ENCODE data around the gene TSC22D3.

The TSC22D3 gene

DNA sequence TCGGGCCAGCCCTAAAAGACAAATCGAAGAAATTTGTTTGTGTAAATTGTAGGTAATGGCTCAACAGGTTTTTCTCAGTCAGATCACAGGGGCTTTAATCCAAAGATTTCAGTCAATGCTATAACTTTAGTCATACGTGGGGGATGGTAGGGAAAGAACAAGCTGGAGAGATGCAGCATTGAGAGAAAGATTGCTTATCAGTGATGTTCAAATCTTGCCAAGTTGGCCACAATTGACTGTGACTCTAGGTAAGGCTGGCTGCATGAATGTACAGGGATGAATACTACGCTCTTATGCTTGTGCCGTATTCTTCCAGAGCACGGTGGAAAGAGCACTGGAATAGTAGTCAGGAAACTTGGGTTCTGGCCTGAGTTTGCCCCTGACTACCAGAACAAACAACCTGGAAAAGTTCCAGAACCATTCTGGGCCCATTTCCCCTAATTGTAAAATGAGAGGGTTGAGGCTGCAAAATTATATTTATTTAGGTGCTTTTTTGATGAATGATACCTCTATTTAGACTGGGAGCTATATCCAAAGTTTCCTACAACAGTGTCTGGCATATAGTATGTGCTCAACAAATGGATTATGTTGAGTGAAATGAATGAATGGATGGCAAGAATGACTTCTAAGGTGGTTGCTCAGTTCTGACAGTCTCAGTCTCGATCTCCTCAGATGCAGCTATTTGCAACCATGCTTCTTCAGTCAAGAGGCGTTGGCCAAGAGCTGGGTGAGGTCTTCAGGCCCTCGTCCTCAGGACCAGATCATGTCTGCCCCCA lies 44.4 kb downstream of the TSC22D3 start:
- no peak for DNase-seq (ENCODE audit: low read depth in 2 of 2)

DNA sequence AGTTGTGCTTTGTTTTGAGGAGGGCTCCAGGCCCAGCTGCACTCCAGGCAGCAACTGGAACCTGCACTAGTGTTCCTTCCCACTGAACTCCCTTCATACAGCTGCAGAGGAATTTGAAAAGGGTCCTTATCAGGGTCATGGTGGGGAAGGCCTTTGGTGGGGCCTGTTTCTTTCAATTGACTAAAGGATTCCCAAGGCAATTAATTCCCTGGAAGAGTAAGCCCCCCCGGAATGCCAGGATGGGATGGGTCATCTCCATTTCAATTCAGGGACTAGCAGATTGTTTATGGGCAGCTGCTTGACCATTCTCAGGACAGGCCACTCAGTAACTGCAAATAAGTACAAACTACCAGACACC lies 45.3 kb downstream of the TSC22D3 start:
- no peak for DNase-seq (ENCODE audit: low read depth in 2 of 2)

DNA sequence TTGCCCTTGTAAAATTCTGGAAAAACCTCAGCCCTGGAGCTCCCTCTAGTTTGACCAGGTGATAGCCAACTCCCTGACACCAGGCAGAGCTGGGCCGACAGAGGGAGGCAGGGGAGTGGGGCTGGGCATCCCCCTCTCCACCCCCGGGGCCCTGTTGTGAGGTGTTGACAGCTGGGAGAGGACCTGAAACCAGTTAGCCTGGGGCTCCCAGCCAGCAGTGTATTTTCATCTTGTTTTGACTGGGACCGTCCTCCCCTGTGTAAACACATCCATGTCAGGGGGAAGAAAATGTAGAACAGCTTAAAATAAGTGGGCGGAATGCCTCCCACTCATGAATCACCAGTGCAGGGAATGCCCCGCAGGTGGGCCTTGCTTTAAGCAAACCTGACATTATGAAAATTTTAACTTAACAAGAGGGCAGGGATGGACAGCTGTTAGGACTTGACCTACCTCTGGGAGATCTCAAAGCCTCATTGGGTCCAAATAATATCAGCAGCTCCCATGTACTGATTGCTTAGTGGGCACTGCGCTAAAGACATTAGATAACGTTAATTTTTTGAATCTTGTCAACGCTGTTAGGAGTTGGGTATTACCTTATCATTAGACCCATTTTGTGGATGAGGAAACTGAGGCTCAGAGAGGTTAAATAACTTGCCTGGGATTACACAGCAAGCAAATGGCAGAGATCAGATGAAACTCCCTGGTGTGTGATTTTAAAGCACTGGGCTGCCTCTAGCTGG lies 45.9 kb downstream of the TSC22D3 start:
- DNase-seq (ENCODE audit: low read depth in 2 of 2) = no peak

DNA sequence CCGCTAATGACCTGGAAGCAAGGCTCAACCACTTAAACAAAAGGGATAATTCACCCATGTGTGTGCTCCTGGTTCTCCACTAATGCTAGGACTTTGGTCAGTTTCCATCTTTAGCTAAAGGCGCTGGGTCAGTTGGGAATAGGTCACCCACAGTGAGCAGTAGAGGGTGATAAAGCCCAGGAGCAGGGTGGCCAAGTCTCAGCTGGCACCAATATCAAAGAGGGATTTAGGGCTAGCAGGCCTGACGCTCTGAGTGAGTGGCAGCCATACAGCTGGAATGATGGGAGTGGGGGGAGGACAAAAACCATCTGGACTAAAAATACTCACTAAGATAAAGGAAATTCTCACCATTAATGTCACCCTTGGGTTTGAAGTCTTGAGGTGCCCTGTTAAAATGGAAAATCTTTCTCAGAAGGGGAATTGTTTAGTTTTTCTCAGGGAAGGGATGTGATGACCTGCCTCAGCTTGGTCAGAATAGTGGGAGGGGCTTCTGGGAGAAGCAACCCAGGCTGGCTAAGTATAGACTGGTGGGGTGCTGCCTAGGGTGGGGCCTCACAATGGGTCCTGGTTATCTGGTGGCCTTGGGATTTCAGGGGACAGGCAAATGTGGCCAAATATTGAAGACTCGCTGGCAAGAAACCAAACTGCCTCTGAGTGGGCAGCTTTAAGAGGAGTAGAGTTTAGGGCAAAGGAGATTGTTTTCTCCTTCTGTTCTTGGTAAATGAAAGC lies 47.1 kb downstream of the TSC22D3 start:
- no peak for DNase-seq (ENCODE audit: low read depth in 2 of 2)

DNA sequence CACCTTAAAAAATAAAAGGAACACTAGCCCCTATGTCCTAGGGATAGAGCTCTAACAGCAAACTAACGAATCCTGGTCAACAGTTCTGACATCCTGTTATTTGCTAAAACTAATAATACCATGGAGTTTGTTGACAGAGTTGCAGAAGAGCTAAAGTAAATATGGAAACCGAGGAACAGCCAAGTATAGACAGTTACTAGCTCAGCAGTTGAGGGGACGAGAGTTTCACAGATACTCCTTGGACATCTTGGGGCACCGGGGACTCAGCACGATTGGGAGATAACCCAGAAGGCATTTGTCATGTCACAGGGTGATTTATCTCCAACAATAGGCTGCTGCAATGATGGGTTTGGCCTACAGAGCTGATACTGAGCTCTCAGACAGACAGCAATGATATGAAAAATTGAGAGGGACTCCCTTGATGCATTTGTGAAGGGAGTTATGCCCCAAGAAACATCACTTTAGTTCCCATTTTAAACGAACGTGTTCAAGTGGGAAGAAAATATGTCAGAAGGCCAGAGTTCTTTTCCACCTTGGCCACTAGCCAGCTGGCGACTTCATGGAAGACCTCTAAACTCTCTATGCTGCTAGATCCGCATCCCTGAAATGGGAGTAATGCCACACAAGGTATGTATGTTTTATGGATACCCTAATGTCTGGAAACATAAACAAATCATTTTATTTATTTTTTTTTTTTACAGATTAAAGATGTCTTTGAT lies 48.6 kb downstream of the TSC22D3 start:
- no peak for DNase-seq (ENCODE audit: low read depth in 2 of 2)

DNA sequence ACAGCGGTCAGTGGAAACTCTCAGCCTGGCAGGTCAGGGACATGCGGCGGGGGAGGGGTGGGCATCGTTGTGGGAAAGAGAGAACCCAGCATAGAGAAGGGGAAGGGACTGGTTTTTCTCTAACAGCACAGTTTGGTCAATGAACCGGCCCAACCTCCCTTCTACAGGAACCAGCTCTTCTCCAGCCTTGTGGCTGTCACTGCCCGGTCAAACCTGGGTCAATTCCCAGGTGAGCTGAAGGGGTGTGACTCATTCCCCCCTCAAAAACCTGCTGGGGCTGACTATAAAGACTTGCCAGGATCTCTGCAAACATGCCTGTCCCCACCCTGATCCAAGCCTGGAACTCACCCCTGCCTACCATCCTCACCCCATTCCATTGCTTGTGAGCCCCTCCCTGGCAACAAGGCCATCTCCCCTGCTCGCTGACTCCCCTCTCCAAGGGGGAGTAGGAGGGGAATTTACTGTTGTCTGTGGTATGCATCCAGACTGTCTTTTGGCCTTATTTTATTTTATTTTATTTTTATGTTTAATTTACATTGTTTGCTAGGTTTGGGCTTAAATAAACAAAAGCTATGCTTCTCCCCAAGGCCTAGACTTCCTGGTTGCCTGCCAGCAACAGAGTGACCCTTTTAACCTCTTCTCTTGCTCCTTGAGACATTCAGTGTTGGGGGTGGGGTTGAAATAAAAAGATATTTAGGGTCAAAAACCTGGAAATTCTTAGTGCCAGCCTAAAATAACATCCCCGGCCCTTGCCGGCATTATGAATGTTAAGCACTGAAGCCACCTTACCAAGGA lies 49.6 kb downstream of the TSC22D3 start:
- DNase-seq (ENCODE audit: low read depth in 2 of 2) = no peak

DNA sequence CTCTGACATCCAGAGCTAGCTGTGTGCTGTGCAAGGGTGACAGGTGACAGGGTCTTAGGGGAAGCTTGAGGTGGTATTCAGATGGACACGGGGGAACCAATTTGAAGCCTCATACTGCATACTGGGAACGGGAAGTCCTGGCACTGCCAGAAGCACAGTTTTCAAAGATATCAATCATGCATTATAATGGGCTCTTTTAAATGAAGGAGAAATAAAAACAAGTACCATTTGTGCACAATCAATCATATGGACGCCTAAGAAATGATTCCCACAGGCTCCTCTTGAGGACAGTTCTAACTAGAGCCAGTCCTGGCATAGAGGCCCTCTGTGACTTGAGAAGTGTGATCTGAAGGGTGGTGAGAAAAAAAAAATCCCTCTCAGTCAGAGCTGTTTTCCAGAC lies 50.9 kb downstream of the TSC22D3 start:
- no peak for DNase-seq (ENCODE audit: low read depth in 2 of 2)

DNA sequence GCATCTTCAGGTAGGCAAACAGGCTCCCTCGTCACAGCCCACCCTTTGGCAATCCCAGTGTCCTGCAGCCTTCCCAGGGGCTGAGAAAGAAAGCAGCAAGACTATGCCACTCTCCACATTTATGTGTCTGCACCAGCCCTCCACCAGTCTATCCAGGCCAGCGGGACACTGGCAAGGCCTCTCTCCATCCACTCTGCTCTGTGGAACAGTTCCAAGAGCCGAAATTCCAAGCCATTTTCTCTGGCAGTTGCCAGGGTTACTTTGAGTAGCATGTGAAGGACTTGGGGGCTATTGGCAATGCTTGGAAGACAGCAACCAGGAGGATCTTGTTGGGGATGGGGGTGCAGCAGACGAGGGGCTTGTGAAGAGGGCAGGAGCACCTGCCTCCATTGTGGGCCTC lies 52.1 kb downstream of the TSC22D3 start:
- no peak for DNase-seq (ENCODE audit: low read depth in 2 of 2)

DNA sequence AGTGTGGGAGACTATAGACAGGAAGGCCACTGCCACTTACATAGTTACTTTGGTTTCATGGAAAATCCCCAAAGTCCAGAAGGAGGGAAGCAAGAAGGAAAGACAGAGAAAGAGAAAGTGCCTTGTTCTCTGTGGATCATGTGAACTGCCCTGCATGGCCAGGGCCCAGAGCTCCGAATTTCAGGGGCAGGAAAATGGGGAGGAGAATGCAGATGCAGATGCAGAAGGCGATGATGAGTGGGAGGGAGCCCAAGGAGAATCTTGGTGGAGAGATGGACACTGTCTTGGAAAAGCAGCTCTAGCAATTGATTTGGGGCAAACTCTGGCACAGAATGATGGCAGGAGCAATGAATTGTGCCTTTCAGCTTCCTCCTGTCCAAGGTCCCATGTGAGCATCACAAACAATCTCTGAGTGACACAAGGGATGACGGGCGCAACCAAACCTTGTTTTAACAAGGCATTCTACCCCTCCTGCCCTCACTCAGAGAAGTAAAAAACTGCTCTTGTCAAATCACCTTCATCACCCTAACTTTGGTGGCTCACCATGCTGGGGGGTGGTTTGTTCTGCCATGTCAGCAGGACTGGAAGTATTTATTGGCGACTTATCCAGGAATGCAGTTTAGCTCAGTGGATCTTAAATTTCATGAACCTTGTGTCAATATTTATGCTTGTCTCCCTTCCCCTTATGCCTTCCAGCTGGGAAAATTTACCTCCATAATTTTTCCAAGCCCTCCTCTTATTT lies 53.5 kb downstream of the TSC22D3 start:
- DNase-seq (ENCODE audit: low read depth in 2 of 2) = no peak

DNA sequence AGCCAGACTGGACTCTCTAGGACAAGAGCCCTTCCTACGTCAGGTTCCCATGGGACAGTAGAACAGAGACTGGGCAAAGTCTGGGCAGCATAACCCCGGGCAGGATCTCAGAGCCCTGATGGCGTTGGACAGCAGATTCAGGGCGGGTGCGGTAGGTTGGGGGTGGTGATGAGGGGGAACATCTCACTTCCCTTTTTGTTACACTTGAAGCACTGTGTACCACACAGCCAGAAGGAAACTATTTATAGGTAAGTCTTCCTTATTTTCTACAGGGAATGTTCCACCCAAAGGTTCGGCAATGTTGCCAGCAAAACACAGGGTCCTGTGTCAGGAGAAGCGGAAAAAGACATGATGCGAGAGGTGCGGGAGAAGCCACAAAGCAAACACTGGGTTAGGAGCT lies 54.3 kb downstream of the TSC22D3 start:
- no peak for DNase-seq (ENCODE audit: low read depth in 2 of 2)

DNA sequence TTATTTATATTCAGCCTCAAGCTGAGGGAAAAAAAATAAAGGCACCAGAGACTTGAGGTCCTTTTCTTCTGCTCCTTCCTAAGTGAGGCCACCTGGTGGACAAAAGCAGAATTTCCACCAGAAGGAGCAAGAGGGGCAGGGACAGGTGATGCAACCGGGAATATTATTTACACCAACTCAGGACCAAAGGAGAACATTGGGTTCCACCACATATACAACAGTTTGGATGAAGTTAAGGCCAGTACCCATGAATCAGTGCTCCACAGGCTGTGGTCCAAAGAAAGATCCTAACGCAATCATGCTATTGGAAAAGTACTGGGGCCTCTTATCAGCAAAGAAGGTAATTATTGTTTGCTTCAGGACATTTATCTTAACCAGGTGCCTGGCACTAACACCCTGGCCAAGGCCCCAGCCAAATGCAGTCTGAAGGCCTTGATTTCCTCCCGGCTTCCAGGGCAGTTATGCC lies 57.4 kb downstream of the TSC22D3 start:
- DNase-seq (ENCODE audit: low read depth in 2 of 2) = peak; percentile 44 to 62

DNA sequence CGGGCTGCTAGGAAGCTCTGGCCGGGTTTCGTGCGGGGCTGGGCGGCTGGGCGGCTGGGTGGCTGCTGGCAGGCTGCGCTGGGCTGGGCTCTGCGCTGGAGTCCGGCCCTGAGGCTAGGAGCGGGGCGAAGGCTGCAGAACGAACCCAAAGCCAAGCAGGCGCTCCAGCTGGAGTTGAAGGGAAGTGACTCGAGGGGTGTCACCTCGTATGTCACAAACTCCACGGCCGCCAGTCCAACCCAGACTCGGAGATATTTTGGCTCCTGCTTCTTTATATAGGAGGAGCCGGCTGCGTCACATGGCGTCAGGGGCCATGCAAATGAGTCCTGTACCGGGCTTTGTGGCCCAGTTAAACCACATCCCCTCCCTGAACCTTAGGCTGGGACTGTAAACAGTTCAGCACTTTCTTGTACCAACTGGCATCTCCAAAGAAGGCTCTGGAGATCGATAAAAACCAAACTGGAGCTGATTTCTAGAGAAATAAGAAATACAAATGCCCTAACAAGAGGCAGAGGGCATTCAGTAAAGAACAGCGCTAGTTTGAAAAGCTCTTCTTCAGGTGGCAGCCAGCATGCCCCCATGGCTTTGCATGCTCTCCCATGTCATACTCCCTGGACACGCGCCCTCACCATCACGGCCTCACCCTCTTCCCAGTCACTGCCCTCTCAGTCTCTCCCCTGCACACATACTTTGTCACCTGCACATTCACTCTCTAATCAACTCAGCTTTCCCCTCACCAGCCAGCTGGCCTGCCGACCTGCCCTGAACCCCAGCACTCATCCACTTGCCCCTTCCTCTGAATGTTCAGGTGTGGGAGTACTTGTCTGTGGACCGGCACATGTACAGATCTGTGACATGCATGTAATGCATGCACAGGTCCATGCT lies 58.5 kb downstream of the TSC22D3 start:
- peak; percentile 70 to 77 for DNase-seq (ENCODE audit: low read depth in 2 of 2)

DNA sequence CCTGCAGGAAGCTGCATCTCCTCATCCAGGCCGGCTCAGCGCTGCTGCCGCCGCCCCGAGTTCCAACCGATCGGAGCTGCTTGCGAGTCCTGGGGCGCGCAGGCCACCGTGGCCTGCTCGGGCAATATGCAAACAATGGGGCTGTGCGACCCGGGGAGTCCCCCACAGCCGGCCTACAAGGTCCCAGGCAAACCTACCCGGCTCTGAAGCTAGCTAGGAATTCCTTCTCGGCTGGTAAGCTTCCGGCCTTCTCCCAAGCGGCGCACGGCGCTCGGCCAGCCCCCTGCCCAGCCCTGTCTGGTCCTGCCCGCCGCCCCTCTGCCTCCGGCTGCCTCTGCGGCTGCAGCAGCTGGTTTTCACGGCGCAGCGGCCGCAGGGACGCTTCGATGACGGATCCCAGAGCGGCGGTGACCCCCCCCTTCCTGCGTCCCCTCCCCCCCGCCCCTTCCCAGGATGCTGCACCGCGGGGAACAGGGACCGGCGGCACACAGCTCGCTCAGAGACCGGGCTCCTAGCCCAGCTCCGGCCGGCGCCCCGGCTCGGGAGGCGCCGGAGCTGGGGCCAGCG lies 59.4 kb downstream of the TSC22D3 start:
- no peak for DNase-seq (ENCODE audit: low read depth in 2 of 2)

DNA sequence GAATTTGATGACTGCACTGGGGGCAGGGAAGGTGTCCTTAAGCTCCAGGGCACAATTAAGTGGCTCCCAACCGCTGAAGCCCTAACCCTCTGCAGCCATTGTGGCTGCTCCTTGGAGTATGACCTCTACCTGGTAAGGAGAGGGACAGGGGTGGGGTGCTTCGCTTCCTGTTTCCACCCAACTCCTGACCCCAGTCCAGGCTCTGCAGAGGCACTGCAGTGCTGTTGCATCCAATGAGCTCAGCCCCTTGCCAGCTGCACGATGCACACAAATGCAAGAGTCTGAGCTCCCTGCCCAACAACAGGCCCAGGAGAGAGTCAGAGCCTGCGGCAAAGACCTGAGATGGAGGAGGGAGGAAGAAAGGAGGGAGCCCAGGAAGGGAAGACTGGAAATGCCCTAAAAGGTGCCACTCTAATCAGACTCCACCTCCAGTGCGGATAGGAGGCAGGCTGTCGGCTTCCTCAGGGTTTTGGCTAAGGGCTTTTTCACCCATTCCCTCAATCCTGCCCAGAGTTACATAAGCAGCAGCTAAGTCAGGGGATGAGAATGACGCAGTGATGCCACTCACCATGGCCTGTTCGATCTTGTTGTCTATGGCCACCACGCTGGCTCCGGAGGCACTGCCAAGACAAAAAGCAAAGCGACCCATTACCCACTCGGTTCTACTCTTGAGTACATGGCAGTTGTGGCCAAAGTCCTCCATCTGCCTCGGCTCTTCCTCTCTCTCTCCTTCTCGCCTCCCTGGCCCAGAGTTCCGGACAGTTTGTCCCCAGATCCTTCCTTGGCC lies 60.1 kb downstream of the TSC22D3 start:
- no peak for DNase-seq (ENCODE audit: low read depth in 2 of 2)

DNA sequence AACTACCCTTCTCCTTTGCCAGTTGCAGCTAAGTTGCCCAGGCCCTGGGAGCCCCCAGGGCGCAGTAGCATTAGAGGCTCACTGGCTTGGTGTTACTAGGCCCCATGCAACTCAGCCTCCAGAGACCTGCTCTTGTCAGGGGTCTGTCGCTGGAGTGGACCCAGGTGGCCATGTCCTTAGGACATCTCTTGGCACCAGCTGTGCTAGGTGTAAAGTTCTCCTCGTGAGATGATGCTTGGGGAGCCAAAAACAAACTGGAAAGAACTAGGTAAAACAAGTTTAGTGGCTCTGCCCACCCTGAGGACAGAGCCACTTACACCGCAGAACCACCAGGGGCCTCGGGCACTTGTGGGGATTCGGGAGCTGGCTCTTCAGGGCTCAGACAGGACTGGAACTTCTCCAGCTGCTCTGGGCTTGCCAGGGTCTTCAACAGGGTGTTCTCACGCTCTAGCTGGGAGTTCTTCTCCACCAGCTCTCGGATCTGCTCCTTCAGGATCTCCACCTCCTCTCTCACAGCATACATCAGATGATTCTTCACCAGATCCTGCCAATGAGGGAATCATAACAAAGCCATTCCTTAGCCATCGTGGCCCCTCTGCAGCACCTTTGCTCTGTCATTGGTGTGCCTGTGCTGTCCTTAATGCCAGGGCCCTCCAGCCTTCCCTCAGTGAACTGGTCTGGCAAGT lies 61.2 kb downstream of the TSC22D3 start:
- no peak for DNase-seq (ENCODE audit: low read depth in 2 of 2)

DNA sequence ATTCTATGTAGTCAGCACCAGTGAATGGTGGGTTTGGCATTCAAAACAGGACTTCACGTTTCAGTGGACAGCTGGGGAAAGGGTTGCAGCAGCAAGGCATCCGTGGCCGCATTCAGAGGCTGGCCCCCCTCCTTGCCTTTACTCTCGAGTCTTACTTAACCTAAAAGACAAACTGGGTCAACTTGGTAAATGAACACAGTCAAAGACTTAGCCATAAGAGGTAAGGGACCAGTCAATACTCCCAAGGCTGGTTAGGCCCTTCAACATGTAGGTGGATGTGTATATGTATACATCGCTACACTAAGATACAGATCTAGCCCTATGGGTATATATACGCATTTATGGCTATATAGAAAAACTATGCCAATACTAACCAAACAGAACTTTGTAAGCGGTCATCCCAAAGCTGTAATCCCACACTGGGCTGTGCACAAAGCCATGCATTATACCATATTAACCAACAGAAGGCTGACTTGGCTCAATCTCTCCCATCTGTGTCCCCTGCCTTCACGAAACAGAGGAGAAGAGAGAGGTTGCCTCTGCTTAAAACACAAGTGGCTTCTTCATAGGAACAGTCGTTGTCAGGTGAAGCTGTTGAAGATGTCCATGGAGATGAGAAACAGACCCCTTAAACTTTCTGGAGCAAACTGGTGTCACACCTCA lies 61.9 kb downstream of the TSC22D3 start:
- no peak for DNase-seq (ENCODE audit: low read depth in 2 of 2)

DNA sequence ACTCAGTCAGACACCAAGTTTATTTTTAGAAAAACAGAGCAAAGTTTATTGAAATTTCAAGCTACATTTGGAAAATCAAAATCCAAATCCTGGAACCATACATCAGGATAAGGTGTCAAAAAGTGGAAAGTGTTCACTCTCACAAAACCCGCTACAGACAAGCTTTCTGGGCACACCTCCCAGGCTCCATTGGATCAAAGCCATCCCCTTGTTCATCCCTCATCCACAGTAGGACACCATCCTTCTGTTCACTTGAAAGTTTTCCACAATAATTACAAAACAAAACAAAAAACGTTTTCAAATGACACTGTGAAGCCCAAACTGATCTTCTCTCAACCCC lies 62.4 kb downstream of the TSC22D3 start:
- DNase-seq (ENCODE audit: low read depth in 2 of 2) = no peak

Data from stimulated activated CD8-positive, alpha-beta memory T cell treated with anti-CD3 and anti-CD28 coated beads, Interleukin-7, amount 100 ng/mL, for 4 hours (primary cell).